ENCODE data around the gene NOS1AP.

- TF ChIP-seq CTCF (conservative IDR thresholded peaks at IDR 0.05) (no peak), ZFX (IDR thresholded peaks at IDR 0.05) (no peak)
Measured at GRCh38 chr1:162065016-162065415, 4.5 kb upstream of the NOS1AP start.

Measured in C4-2B (cell line).